Effector CD8-positive, alpha-beta T cell (primary cell): ENCODE data around the gene RAB7A.
A peak's percentile ranks its signal among the peaks of the same experiment; 100 is the strongest.

Experiments used
- DNase-seq: peaks from one replicate; lab custom pipeline; 2025; lab: John Stamatoyannopoulos, UW
- total RNA-seq, 4 experiments: gene quantifications; one replicate each; lab custom pipeline; 2026; lab: John Stamatoyannopoulos, UW

Gene RAB7A
- total RNA-seq, result 59.6 to 73.6 (median 62.9) reads per million in 4 experiments

DNA sequence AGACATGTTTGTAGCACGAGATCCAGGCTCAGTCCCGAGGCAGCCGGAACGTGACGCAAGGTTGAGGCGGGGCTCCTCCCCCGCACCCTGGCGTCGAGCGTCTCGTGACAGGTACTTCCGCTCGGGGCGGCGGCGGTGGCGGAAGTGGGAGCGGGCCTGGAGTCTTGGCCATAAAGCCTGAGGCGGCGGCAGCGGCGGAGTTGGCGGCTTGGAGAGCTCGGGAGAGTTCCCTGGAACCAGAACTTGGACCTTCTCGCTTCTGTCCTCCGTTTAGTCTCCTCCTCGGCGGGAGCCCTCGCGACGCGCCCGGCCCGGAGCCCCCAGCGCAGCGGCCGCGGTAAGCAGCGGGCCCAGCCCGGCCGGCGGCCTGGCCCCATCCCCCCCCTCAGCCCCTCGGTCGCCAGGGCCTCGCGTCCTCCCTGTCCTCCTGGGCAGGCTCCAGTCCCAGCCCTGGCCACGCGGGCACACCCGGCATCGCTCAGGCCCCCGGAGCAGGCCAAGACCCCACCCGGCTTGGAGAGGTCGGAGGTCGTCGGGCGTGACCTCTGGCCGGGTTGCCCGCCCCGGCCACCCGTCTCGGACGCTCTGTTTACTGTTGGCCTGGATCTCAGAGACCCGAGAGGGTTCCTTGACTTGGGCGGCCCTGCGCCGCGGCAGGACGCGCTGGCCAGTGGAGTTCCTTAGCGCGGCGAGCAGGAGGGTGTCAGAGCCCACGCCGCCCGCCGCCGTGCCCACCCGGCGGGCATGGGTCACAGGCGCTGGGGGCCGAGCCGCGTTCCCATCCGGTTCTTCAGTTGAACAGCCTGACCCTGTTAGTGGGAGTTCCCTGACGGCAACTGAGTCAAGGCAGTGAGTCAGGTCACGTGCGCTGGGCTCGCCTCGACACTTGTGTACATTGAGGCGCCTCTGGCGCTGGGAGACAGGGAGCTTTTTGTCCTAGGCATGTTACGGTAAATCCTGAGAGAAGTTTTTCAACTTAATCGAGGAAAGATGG, at the start of gene RAB7A:
Gene RAB7A, plus strand, starts transcription at position 161 of the 994 bp plus-strand sequence. CDS start 69,185 bp downstream, outside the sequence.
- peak; percentile 94 for DNase-seq

- no peak for DNase-seq
Observed at GRCh38 chr3:128679338-128679737, 46.6 kb upstream of the RAB7A start.

GRCh38 chr3:128680603-128681368, 45.2 kb upstream of the RAB7A start:
- DNase-seq, result peak; percentile 93

GRCh38 chr3:128681369-128681829, 44.6 kb upstream of the RAB7A start:
- DNase-seq, result no peak

DNA sequence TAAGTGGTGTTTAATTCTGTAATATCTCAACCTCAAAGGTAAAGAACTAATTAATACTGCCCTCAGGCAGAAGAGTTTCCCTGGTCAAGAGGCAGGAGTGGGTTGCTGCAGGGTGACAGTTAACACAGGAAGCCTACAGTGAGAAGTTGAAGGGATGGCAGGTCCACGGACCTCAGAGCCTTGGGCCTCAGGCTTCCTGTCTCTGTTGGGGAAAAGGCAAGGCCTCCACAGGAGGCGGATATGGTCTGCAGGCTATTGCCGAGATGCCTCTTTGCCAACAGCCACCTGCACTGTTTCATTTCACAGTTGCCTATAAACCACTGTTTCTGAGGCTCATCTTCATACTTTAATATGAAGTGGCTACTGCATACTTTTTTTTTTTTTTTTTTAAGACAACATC, 42.0 kb upstream of the RAB7A start:
- DNase-seq, result no peak

DNA sequence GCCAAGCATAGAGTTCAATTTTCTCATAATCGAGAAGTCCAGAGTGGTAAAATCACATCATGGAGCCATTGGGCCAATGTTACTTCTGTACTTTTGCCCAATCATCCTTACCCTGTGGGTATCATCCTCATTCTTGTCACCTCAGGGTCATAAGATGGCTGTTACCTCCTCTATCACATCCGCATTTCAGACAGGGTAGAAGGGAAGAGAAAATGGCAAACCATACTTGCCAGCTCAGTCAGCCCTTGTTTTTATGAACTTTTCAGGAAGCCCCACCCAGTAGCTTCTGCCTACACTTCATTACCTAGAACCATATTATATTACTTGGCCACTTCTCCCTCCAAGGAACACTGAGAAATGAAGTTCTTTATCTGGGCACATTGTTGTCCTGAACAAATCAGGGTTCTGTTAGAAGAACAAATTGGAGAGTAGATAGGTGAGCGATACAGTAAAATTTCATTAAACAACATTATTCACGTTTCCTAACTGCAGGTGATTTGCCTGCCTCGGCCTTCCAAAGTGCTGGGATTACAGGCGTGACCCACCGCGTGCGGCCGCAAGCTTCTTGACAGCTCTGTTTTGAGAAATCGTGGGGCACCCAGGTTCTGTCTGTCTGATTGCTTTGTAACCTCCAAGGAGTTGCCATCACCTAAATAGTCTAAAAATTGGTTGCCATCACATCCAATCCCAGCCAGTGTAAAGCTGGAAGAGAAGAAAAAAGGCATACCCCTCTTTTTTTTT, 40.8 kb upstream of the RAB7A start:
- DNase-seq, result no peak

DNA sequence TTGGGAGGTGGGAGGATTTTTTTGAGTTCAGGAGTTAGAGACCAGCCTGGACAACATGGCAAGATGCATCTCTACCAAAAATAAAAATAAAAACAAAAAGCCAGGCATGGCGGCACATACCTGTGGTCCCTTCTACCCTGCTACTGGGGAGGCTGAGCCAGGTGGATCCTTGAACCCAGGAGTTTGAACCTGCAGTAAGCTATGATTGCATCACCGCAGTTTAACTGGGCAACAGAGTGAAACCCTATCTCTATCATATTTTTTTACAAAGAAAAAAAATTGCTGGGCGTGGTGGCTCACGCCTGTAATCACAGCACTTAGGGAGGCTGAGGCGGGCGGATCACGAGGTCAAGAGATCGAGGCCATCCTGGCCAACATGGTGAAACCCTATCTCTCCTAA, 39.5 kb upstream of the RAB7A start:
- DNase-seq, result no peak

DNA sequence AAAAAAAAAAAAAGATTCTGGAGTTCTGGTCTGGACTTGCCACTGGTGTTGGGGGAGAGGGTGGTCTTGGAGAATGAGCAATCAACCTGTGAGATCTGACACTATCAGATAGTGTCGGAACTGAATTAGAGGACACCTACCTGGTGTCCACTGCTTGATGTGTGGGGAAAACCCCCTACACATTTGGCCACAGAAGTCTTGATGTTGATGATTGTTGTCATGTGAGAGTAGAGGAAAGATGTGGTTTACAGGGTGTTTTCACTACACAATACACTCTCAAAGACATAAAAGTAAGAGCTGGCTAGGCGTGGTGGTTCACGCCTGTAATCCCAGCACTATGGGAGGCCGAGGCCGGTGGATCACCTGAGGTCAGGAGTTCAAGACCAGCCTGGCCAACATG, 36.9 kb upstream of the RAB7A start:
- no peak for DNase-seq

GRCh38 chr3:128693696-128694095, 32.3 kb upstream of the RAB7A start:
- no peak for DNase-seq

GRCh38 chr3:128697341-128697740, 28.6 kb upstream of the RAB7A start:
- DNase-seq, result no peak

- DNase-seq, result no peak
Observed at GRCh38 chr3:128698211-128699047, 27.6 kb upstream of the RAB7A start.

GRCh38 chr3:128701342-128702212, 24.4 kb upstream of the RAB7A start:
- no peak for DNase-seq

GRCh38 chr3:128702391-128702790, 23.6 kb upstream of the RAB7A start:
- no peak for DNase-seq

- no peak for DNase-seq
Observed at GRCh38 chr3:128703561-128703960, 22.4 kb upstream of the RAB7A start.

GRCh38 chr3:128706086-128706615, 19.8 kb upstream of the RAB7A start:
- DNase-seq, result no peak

GRCh38 chr3:128707928-128708494, 18.0 kb upstream of the RAB7A start:
- DNase-seq, result no peak

DNA sequence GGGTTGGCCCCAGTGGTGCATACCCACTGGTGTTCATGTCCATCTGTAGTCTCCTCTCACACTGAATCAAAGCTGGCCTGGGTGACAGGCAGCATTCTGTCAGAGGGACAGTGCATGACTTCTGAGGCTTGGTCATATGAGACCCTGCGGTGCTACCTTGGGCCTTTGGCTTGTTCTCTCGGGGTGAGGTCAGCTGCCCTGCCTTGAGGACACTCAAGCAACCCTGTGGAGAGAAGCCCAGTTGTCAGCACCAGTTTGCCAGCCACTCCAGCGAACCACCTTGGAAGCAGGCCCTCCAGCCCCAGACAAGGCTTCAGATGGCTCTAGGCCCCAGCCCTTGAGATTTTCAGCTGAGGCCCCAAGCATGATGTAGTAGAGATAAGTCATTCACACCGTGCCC, 16.9 kb upstream of the RAB7A start:
- no peak for DNase-seq

GRCh38 chr3:128709506-128710210, 16.3 kb upstream of the RAB7A start:
- no peak for DNase-seq
